NCI-H2081 treated with DMSO at 0.1 percent for 48 hours (cell line): Measurements from ENCODE around the gene ZYG11B.
A peak's percentile ranks its signal among the peaks of the same experiment; 100 is the strongest.
"Not testable (repeated sequence)": the region's sequence is repeated elsewhere in the genome, so short reads cannot be mapped to it uniquely, and the experiment has no call there.

Experiments
- DNase-seq: peaks from one replicate; lab custom pipeline; 2025; lab: John Stamatoyannopoulos, UW

Gene ZYG11B

GRCh38 chr1:52756020-52756419 is 29.8 kb downstream of the ZYG11B start:
- DNase-seq: no peak

DNA sequence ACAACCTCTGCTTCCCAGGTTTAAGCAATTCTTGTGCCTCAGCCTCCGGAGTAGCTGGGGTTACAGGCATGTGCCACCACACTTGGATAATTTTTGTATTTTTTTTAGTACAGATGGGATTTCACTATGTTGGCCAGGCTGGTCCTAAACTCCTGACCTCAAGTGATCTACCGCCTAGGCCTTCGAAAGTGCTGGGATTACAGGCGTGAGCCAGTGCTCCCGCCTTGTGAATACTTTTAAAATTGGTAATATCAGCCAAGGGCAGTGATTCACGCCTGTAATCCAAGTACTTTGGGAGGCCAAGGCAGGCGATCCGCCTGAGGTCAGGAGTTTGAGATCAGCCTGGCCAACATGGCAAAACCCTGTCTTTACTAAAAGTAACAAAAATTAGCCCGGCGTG is 33.7 kb downstream of the ZYG11B start:
- DNase-seq: no peak

DNA sequence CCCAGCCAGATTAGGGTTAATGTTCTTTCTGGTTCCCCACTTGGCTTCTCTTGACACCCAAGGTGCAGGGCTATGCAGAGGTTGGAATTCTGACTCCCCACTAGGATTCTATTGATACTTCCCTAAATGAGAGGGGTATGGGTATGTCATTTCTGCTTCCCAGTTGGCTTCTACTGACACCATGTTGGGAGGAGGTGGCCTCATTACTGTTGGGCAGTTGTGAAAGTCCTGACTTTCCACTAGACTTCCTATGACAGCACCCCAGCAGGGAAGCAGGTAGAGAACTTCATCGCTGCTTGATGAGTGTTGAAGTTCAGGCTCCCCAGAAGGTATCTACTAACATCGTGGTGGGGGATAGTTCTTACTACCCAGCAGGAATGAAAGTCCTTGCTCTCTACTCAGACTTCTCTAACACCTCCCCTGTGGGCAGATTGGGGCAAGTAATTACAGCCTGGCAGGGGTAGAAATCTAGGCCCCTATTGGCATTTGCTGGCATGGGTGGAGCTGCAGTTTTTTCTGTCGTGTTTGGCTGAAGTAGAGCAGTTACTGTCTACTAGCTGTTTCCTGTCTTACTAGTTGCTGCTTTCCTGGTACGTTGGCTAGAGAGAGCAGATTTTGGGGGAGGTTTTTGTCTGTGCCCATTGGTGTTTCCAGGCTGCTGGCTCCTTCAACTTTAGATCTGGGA is 41.5 kb downstream of the ZYG11B start:
- no peak for DNase-seq

- peak; percentile 45 for DNase-seq
Observed at GRCh38 chr1:52769346-52770033, 43.2 kb downstream of the ZYG11B start.

DNA sequence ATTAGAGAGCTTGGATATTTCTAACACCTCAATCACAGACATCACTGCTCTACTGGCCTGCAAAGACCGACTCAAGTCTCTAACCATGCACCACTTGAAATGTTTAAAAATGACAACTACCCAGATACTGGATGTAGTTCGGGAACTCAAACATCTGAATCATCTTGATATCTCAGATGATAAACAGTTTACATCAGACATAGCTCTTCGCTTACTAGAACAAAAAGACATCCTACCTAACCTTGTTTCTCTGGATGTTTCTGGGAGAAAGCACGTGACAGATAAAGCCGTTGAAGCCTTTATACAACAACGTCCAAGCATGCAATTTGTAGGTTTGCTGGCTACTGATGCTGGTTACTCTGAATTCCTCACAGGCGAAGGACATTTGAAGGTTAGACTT is 45.1 kb downstream of the ZYG11B start:
- no peak for DNase-seq

GRCh38 chr1:52786148-52786547 is 59.9 kb downstream of the ZYG11B start:
- DNase-seq: no peak

DNA sequence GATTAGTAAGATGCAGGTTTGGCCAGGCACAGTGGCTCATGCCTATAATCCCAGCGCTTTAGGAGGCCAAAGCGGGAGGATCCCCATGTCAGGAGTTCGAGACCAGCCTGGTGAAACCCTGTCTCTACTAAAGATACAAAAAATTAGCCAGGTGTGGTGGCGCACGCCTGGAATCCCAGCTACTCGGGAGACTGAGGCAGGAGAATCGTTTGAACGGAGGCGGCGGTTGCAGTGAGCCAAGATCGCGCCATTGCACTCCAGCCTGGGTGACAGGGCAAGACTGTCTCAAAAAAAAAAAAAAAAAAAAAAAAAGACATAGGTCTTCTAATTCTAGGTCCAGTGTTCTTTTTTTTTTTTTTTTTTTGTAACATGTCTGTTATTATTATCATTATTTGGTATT is 64.2 kb downstream of the ZYG11B start:
- DNase-seq: not testable (repeated sequence)

GRCh38 chr1:52792036-52792435 is 65.8 kb downstream of the ZYG11B start:
- no peak for DNase-seq

- DNase-seq: not testable (repeated sequence)
Observed at GRCh38 chr1:52793717-52794116, 67.5 kb downstream of the ZYG11B start.

DNA sequence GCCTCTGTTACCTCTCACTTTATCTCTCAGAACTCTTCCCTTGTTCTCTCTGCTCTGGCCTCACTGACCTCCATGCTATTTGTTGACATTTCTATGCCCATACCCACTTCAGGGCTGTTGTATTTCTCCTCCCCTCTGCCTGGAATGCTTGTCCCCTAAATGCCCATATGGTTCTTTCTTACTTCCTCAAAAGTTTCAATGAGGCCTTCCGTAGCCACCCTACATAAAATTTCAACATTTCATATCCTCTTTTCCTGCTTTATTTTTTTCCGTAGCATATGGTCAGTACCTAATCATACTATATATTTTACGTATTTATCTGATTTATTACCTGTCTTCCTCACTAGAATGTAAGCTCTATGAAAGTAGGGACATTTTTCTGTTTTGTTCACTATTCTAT is 69.2 kb downstream of the ZYG11B start:
- no peak for DNase-seq

- DNase-seq: no peak
Observed at GRCh38 chr1:52798331-52798730, 72.1 kb downstream of the ZYG11B start.

DNA sequence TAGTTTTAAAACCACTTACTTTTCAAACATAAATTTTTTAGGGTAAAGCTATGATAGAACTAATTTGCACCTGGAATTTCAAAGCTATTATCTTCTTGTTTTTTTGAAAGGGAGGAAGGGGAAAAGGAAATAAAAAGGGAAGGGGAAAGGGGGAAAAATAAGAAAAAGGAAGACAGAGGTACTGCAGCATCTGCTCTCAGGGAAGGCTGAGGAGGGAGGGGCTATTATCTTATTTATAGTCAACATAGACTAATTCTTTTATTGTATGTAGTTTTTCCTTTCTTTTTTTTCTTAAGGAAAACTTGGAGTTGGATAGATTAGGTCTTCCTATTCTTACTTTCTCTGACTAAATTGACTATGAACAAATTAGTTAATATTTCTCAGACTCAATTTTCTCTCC is 74.8 kb downstream of the ZYG11B start:
- no peak for DNase-seq

GRCh38 chr1:52804083-52804482 is 77.8 kb downstream of the ZYG11B start:
- not testable (repeated sequence) for DNase-seq

DNA sequence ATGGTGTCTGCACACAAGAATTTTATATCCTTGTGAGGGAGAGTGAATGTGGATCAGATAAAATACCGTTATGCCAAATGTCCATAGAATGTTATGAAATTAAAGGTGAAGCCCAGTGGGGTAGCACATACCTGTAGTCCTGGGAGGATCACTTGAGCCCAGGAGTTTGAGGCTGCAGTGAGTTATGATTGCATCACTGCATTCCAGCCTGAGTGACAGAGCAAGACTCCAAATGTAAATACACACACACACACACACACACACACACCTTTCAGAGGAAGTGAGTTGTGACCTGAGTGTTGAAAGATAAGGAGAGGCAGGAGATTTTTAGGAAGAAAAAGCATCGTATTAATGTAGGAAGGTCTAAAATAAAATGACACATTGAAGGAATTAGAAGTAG is 88.2 kb downstream of the ZYG11B start:
- no peak for DNase-seq

GRCh38 chr1:52820830-52821229 is 94.6 kb downstream of the ZYG11B start:
- DNase-seq: not testable (repeated sequence)

GRCh38 chr1:52825868-52826267 is 99.6 kb downstream of the ZYG11B start:
- no peak for DNase-seq

DNA sequence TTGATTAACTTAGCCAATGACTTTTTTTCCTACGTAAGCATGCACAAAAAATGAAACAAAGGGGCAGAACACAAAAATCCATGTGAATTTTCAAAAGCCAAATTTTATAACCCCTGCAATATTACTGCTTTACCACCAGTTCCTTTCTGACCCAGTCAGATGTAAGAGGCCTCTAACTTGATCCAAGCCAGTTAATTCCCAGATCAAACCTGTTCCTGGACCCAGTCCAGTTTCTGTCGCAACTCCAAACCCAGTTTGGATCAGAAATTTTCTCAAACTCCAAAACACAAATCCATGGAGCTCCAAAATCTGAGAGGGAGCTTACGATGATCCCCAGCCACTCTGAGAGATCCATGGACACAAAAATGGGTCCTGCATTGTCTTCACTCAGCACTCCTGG is 108.5 kb downstream of the ZYG11B start:
- no peak for DNase-seq

- DNase-seq: no peak
Observed at GRCh38 chr1:52836035-52836434, 109.8 kb downstream of the ZYG11B start.

DNA sequence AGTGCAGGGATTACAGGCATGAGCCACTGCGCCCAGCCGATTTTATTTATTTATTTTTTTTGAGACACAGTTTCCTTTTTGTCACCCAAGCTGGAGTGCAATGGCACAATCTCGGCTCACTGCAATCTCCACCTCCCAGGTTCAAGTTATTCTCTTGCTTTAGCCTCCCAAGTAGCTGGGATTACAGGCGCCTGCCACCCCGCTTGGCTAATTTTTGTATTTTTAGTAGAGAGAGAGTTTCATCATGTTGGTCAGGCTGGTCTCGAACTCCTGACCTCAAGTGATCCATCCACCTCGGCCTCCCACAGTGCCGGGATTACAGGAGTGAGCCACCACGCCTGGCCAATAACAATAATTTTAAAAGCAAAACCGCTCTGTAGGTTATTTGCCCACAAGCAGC is 112.9 kb downstream of the ZYG11B start:
- DNase-seq: not testable (repeated sequence)

DNA sequence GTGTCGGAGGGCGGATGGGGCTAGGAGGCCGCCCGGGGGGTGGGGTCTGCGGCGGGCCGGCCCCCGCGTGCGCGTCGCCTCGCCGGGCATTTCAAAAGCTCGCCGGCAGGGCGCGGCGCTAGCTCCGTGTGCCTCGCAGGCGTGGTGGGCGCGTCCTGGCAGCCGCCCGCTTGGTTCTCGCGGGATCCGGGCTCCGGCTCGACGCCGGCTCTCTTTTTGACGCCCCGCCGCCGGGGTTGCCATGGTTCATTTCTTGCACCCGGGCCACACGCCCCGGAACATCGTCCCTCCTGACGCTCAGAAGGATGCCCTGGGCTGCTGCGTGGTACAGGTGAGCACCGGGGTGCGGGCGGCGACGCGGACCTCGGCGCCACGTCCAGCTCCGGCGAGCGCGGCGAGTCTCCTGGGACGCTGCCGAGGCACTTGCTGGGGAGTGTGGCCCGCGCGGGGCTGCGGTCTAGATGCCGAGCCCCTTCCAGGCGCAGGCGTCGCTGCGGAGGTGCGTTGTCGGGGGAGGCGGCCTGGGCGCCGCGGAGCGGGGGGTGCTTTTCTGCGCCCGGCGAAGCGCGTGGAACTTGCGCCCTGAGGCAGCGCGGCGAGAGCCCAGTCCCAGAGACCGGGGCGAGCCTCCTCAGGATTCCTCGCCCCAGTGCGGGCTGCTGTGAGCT is 116.5 kb downstream of the ZYG11B start, which contains the start of gene ZYG11A:
Gene ZYG11A (plus strand): TSS at position 118 of the 668 bp plus-strand sequence. CDS start 124 bp downstream, at position 242.
- no peak for DNase-seq

- not testable (repeated sequence) for DNase-seq
Observed at GRCh38 chr1:52845119-52845518, 118.9 kb downstream of the ZYG11B start.

DNA sequence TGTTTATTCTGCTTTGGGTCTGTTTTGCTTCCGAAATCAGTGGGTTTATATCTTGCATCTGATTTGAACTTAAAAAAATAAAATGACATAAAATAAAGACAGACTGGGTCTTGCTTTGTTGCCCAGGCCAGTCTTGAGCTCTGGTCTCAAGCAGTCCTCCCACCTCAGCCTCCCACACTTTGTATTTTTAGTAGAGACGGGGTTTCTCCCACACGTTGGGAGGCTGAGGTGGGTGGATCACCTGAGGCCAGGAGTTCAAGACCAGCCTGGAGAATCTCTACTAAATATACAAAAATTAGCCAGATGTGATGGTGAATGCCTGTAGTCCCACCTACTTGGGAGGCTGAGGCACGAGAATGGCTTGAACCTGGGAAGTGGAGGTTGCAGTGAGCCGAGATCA is 122.2 kb downstream of the ZYG11B start:
- DNase-seq: no peak

GRCh38 chr1:52850951-52851350 is 124.7 kb downstream of the ZYG11B start:
- no peak for DNase-seq
